ENCODE data around the gene NINJ2. TPM values are rescaled to one million over a fixed set of nuclear protein-coding genes. Genes with fewer than 3 reads are reported as not detected.
A peak's percentile ranks its signal among the peaks of the same experiment; 100 is the strongest.

Gene NINJ2
- total and polyA plus RNA-seq, 12 donors = 1.9 to 25.7 (median 8.3) TPM

GRCh38 chr12:530821-531220 is 132.4 kb downstream of the NINJ2 start:
- no peak for DNase-seq
- Histone ChIP-seq H3K4me3 (no peak overlapping the region), H3K27ac (no peak overlapping the region), H3K36me3 (no peaks in the 10 kb centered on the region), H3K27me3 (no peaks in the 10 kb centered on the region), H3K4me1 (peaks cover 0 to 8% (median 3%) of the 10 kb centered on the region in 9 donors), H3K9me3 (peaks cover 0 to 14% (median 0%) of the 10 kb centered on the region in 11 donors)
- intact Hi-C loops (cut with DNase I) = no loop called here
- no peak for ATAC-seq
- 68 to 83% methylated on average over 6 of the region's 6 CpGs for WGBS, 2 donors
- no peak for TF ChIP-seq CTCF (IDR thresholded peaks at IDR 0.05)

- Histone ChIP-seq H3K27ac (no peak overlapping the region), H3K27me3 (no peaks in the 10 kb centered on the region), H3K4me1 (peaks cover 0 to 8% (median 3%) of the 10 kb centered on the region in 9 donors), H3K4me3 (no peak overlapping the region), H3K9me3 (peaks cover 0 to 14% (median 0%) of the 10 kb centered on the region in 11 donors), H3K36me3 (no peaks in the 10 kb centered on the region)
- TF ChIP-seq CTCF (IDR thresholded peaks at IDR 0.05) = no peak
- no peak for DNase-seq
- 76 to 86% methylated on average over 6 of the region's 6 CpGs for WGBS, 2 donors
- intact Hi-C loops (cut with DNase I) = no loop called here
- ATAC-seq = peak in 1 of 8 donors; percentile 32
Observed at GRCh38 chr12:530308-530707, 132.9 kb downstream of the NINJ2 start.

GRCh38 chr12:527729-528128 is 135.5 kb downstream of the NINJ2 start:
- no peaks in the 10 kb centered on the region for H3K36me3 ChIP-seq
- intact Hi-C loops (cut with DNase I) = no loop called here
- peaks cover 0 to 22% (median 6%) of the 10 kb centered on the region in 9 donors for H3K4me1 ChIP-seq
- TF ChIP-seq CTCF (IDR thresholded peaks at IDR 0.05) = no peak
- H3K9me3 ChIP-seq = peaks cover 0 to 11% (median 0%) of the 10 kb centered on the region in 11 donors
- H3K27me3 ChIP-seq = no peaks in the 10 kb centered on the region
- ATAC-seq (no peak), DNase-seq (no peak)
- WGBS, 2 donors = 68 to 76% methylated on average over 4 of the region's 4 CpGs
- no peak overlapping the region for H3K27ac ChIP-seq
- H3K4me3 ChIP-seq = no peak overlapping the region

GRCh38 chr12:527241-527640 is 136.0 kb downstream of the NINJ2 start:
- WGBS, 2 donors = 66 to 73% methylated on average over 7 of the region's 7 CpGs
- peaks cover 0 to 22% (median 6%) of the 10 kb centered on the region in 9 donors for H3K4me1 ChIP-seq
- H3K9me3 ChIP-seq = peaks cover 0 to 7% (median 0%) of the 10 kb centered on the region in 11 donors
- intact Hi-C loops (cut with DNase I) = no loop called here
- H3K27me3 ChIP-seq = no peaks in the 10 kb centered on the region
- DNase-seq (no peak), ATAC-seq (no peak)
- TF ChIP-seq CTCF (IDR thresholded peaks at IDR 0.05) = no peak
- H3K36me3 ChIP-seq = no peaks in the 10 kb centered on the region
- no peak overlapping the region for H3K4me3 ChIP-seq
- H3K27ac ChIP-seq = no peak overlapping the region
